SK-N-SH (cell line): ENCODE results near the gene MMP14. TPM values are rescaled to one million over a fixed set of nuclear protein-coding genes. Genes with fewer than 3 reads are reported as not detected.

Experiments
- CTCF ChIA-PET: fragments of 300-600, 350-600 bp; formaldehyde crosslinking; extraction: SDS; loops from one replicate; lab custom pipeline; 2021; lab: Yijun Ruan, JAX
- POLR2A ChIA-PET: fragments of 350-600 bp; sonication (Branson Sonifier 250); formaldehyde crosslinking; extraction: SDS; loops from one replicate; lab custom pipeline; 2020; ENCODE audit warnings: antibody characterized with exemption, inconsistent platforms; lab: Yijun Ruan, JAX
- DNase-seq: peaks from one replicate; pipeline ENCODE4 v3.0.0; 2012
- H2AFZ ChIP-seq: fragments of 200-600 bp; sonication (generic); 2 replicates; pipeline ENCODE4 v1.8.1; 2016; ENCODE audit warnings: antibody characterized with exemption, mild to moderate bottlenecking, low read depth
- H3F3A ChIP-seq: fragments of 200-600 bp; sonication (generic); replicated peaks from 2 replicates; pipeline ENCODE3; 2016; ENCODE audit warnings: antibody characterized with exemption, mild to moderate bottlenecking; ENCODE audit not compliant: insufficient read depth
- H3K27ac ChIP-seq, 2 experiments: fragments of 200-500 bp in 1 of 2; fragments of 200-600 bp in 1 of 2; sonication (Bioruptor generic) in 1 of 2; sonication (generic), shearing (Covaris generic) in 1 of 2; 2 replicates each; pipeline versions ENCODE4 v1.5.1 to v1.6.1; 2014 to 2016; ENCODE audit warnings: low read depth in 2 of 2, inconsistent platforms in 1 of 2, low read length in 1 of 2, mild to moderate bottlenecking in 1 of 2, mixed read lengths in 1 of 2
- H3K27me3 ChIP-seq: fragments of 200-600 bp; sonication (generic), shearing (Covaris generic); 2 replicates; pipeline ENCODE4 v1.6.1; 2016; ENCODE audit warnings: mixed run types; ENCODE audit not compliant: insufficient read depth
- H3K36me3 ChIP-seq, 2 experiments: fragments of 200-500 bp in 1 of 2; fragments of 200-600 bp in 1 of 2; sonication (Bioruptor generic) in 1 of 2; sonication (generic) in 1 of 2; replicated peaks in 1 of 2; 2 replicates each; pipeline versions ENCODE3 to v1.5.1; 2014 to 2016; ENCODE audit warnings: low read length in 1 of 2, mild to moderate bottlenecking in 1 of 2; ENCODE audit not compliant: insufficient read depth in 2 of 2, control insufficient read depth in 1 of 2
- H3K4me1 ChIP-seq, 2 experiments: fragments of 200-500 bp in 1 of 2; fragments of 200-600 bp in 1 of 2; sonication (Bioruptor generic) in 1 of 2; sonication (generic), shearing (Covaris generic) in 1 of 2; 2 replicates each; pipeline versions ENCODE4 v1.5.1 to v1.6.1; 2014 to 2016; ENCODE audit warnings: low read depth in 1 of 2, low read length in 1 of 2, mixed run types in 1 of 2; ENCODE audit not compliant: insufficient read depth in 2 of 2, control insufficient read depth in 1 of 2
- H3K4me2 ChIP-seq: fragments of 200-600 bp; sonication (generic), shearing (Covaris generic); 2 replicates; pipeline ENCODE4 v1.6.1; 2017; ENCODE audit warnings: mixed run types
- H3K4me3 ChIP-seq, 2 experiments: fragments of 200-500 bp in 1 of 2; fragments of 200-600 bp in 1 of 2; sonication (Bioruptor generic) in 1 of 2; sonication (generic), shearing (Covaris generic) in 1 of 2; 2 replicates each; pipeline versions ENCODE4 v1.5.1 to v1.8.1; 2014 to 2016; ENCODE audit warnings: low read depth in 2 of 2, inconsistent platforms in 1 of 2, low read length in 1 of 2, mild to moderate bottlenecking in 1 of 2, mixed read lengths in 1 of 2, moderate library complexity in 1 of 2
- H3K79me2 ChIP-seq: fragments of 200-600 bp; sonication (generic); 2 replicates; pipeline ENCODE4 v1.8.1; 2017; ENCODE audit warnings: mild to moderate bottlenecking; ENCODE audit not compliant: insufficient read depth
- H3K9ac ChIP-seq: fragments of 200-600 bp; sonication (generic); 2 replicates; pipeline ENCODE4 v1.6.1; 2017; ENCODE audit warnings: mixed run types
- H3K9me2 ChIP-seq: fragments of 200-600 bp; sonication (generic); 2 replicates; pipeline ENCODE4 v1.6.1; 2017; ENCODE audit warnings: mixed run types
- H3K9me3 ChIP-seq: fragments of 200-600 bp; sonication (generic); 2 replicates; pipeline ENCODE4 v1.6.1; 2017; ENCODE audit warnings: mixed run types, mild to moderate bottlenecking, moderate library complexity
- H4K20me1 ChIP-seq: fragments of 200-600 bp; sonication (generic); 2 replicates; pipeline ENCODE4 v1.6.1; 2017; ENCODE audit warnings: mild to moderate bottlenecking, mixed run types; ENCODE audit not compliant: insufficient read depth
- CHD2 ChIP-seq: fragments of 150-350 bp; IDR thresholded peaks from 2 replicates; pipeline ENCODE4 v1.6.1; 2018; ENCODE audit warnings: low read length; ENCODE audit not compliant: partially characterized antibody
- CTCF ChIP-seq: fragments of 200-600 bp; sonication (generic); IDR thresholded peaks from 2 replicates; pipeline ENCODE4 v1.6.1; 2017; ENCODE audit warnings: antibody characterized with exemption, mild to moderate bottlenecking, moderate library complexity
- EZH2phosphoT487 ChIP-seq: fragments of 200-600 bp; sonication (generic); IDR thresholded peaks from 2 replicates; pipeline ENCODE4 v1.6.1; 2017; ENCODE audit warnings: low read depth, mixed run types, mild to moderate bottlenecking, antibody characterized with exemption, moderate library complexity, borderline replicate concordance
- FOSL2 ChIP-seq: IDR thresholded peaks from 2 replicates; pipeline ENCODE4 v1.4.0; 2012; ENCODE audit warnings: low read depth, mild to moderate bottlenecking, moderate library complexity, borderline replicate concordance
- FOXJ3 ChIP-seq: sonication (generic); formaldehyde crosslinking; IDR thresholded peaks from 2 replicates; pipeline ENCODE4 v1.5.1; 2020; ENCODE audit warnings: mild to moderate bottlenecking, missing genetic modification reagents
- GABPA ChIP-seq: IDR thresholded peaks from 2 replicates; pipeline ENCODE4 v1.4.0; 2012; ENCODE audit warnings: low read depth, mild to moderate bottlenecking
- GATA2 ChIP-seq: sonication (generic); formaldehyde crosslinking; IDR thresholded peaks from 2 replicates; pipeline ENCODE4 v1.5.0; 2020; ENCODE audit warnings: mild to moderate bottlenecking, missing genetic modification reagents
- IRF3 ChIP-seq: fragments of 150-350 bp; IDR thresholded peaks from 2 replicates; pipeline ENCODE4 v1.6.1; 2016; ENCODE audit warnings: mild to moderate bottlenecking, low read depth, low read length
- JUND ChIP-seq: IDR thresholded peaks from 2 replicates; pipeline ENCODE4 v1.4.0; 2012
- MAX ChIP-seq: IDR thresholded peaks from 2 replicates; pipeline ENCODE4 v1.4.0; 2012; ENCODE audit warnings: low read depth
- MEF2A ChIP-seq: IDR thresholded peaks from 2 replicates; pipeline ENCODE4 v1.4.0; 2012; ENCODE audit warnings: low read depth, borderline replicate concordance
- NFIC ChIP-seq: IDR thresholded peaks from 2 replicates; pipeline ENCODE4 v1.4.0; 2012; ENCODE audit warnings: borderline replicate concordance
- NRF1 ChIP-seq: IDR thresholded peaks from 2 replicates; pipeline ENCODE4 v1.6.1; 2012; ENCODE audit warnings: low read depth, mild to moderate bottlenecking, low read length
- RAD21 ChIP-seq: IDR thresholded peaks from 2 replicates; pipeline ENCODE4 v1.6.1; 2012; ENCODE audit warnings: mild to moderate bottlenecking, low read length
- RCOR1 ChIP-seq: fragments of 150-350 bp; IDR thresholded peaks from 2 replicates; pipeline ENCODE4 v1.6.1; 2017; ENCODE audit warnings: antibody characterized with exemption, low read length
- REST ChIP-seq: IDR thresholded peaks from 2 replicates; pipeline ENCODE4 v1.6.1; 2012; ENCODE audit warnings: mild to moderate bottlenecking, low read depth, low read length, moderate library complexity
- RXRA ChIP-seq: IDR thresholded peaks from 2 replicates; pipeline ENCODE4 v1.4.0; 2012; ENCODE audit warnings: low read depth, mild to moderate bottlenecking, borderline replicate concordance
- SIN3A ChIP-seq: IDR thresholded peaks from 2 replicates; pipeline ENCODE4 v1.6.1; 2012; ENCODE audit warnings: low read depth, mild to moderate bottlenecking, low read length, moderate library complexity, borderline replicate concordance
- USF1 ChIP-seq: IDR thresholded peaks from 2 replicates; pipeline ENCODE4 v1.4.0; 2012; ENCODE audit warnings: low read depth, borderline replicate concordance
- YY1 ChIP-seq: IDR thresholded peaks from 2 replicates; pipeline ENCODE4 v1.4.0; 2012; ENCODE audit warnings: low read depth, mild to moderate bottlenecking
- WGBS: methylation state at CpG from one replicate; pipeline ENCODE4 v1.1.6; 2017; ENCODE audit warnings: low lambda C conversion rate; 5-methylcytosine and 5-hydroxymethylcytosine counted together
- polyA plus RNA-seq, 3 experiments: library from polyadenylated mRNA; depleted of rRNA; stranded (reverse); fragments of >200 nt; gene quantifications; 2 replicates each; pipeline ENCODE4 v1.2.3, GENCODE V29; 2012

The MMP14 gene
- polyA plus RNA-seq, 1 of the 3 experiments (the other 2 are of a cell fraction), result 139 TPM

- no peaks in the 10 kb centered on the region for H3K27me3 ChIP-seq
- DNase-seq, result no peak
- H3K9me3 ChIP-seq, result no peaks in the 10 kb centered on the region
- TF ChIP-seq EZH2phosphoT487, result no peak
- no peak for TF ChIP-seq IRF3
- TF ChIP-seq JUND, result no peak
- no peak for TF ChIP-seq NRF1
- no peak for TF ChIP-seq NFIC
- TF ChIP-seq SIN3A, result no peak
- TF ChIP-seq GABPA, result no peak
- TF ChIP-seq CHD2, result no peak
- TF ChIP-seq YY1, result no peak
- TF ChIP-seq REST, result no peak
- TF ChIP-seq MAX, result no peak
- TF ChIP-seq RAD21, result no peak
- TF ChIP-seq FOSL2, result no peak
- TF ChIP-seq RCOR1, result no peak
- TF ChIP-seq USF1, result no peak
- TF ChIP-seq MEF2A, result no peak
- no peak for TF ChIP-seq CTCF
- TF ChIP-seq GATA2 (CRISPR knock-in tag), result no peak
- no peak for TF ChIP-seq RXRA
- TF ChIP-seq FOXJ3 (CRISPR knock-in tag), result no peak
- H3F3A ChIP-seq, result peaks cover 4% of the 10 kb centered on the region
- H3K9ac ChIP-seq, result no peak overlapping the region
- ChIA-PET CTCF (interaction anchor here (0.6 to 1.5 kb wide), 6 partner anchors 8 to 332 kb away, joined by 3 to 5 read pairs (median 3); no protein-coding TSS in a partner anchor), POLR2A (no interaction called here)
- WGBS, result 86% methylated on average over 8 of the region's 8 CpGs
- H4K20me1 ChIP-seq, result no peaks in the 10 kb centered on the region
- H3K36me3 ChIP-seq, result peaks cover 31 to 47% of the 10 kb centered on the region in 2 experiments
- peaks cover 11% of the 10 kb centered on the region; the same call in 1 of the 2 replicates for H3K79me2 ChIP-seq
- no peak overlapping the region for H2AFZ ChIP-seq
- H3K4me3 ChIP-seq, result no peak overlapping the region
- H3K4me2 ChIP-seq, result no peak overlapping the region
- H3K4me1 ChIP-seq, result peaks cover under 1 to 18% of the 10 kb centered on the region in 2 experiments; a peak in 2 of 4 replicates
- H3K9me2 ChIP-seq, result no peaks in the 10 kb centered on the region
- H3K27ac ChIP-seq, result no peak overlapping the region
Measured at GRCh38 chr14:22878271-22879246, 42.2 kb downstream of the MMP14 start.
